MM.1S (cell line): ENCODE results near the gene KIF16B.
"Not testable (repeated sequence)": the region's sequence is repeated elsewhere in the genome, so short reads cannot be mapped to it uniquely, and the experiment has no call there.

ENCODE experiments used
- DNase-seq: peaks from one replicate; pipeline ENCODE4 v3.0.0-alpha.2; 2015
- H2AFZ ChIP-seq: fragments of 300-600 bp; sonication (generic); 2 replicates; pipeline ENCODE4 v1.6.0; 2016; ENCODE audit warnings: antibody characterized with exemption, low read length
- H3F3A ChIP-seq: fragments of 300-600 bp; sonication (generic); 2 replicates; pipeline ENCODE4 v1.6.1; 2016; ENCODE audit warnings: mild to moderate bottlenecking, antibody characterized with exemption, low read length, moderate library complexity, mixed read lengths; ENCODE audit not compliant: insufficient read depth
- H3K27ac ChIP-seq: fragments of 300-600 bp; sonication (generic); 2 replicates; pipeline ENCODE4 v1.5.1; 2016; ENCODE audit warnings: mild to moderate bottlenecking, low read length
- H3K27me3 ChIP-seq: fragments of 300-600 bp; sonication (generic); replicated peaks from 2 replicates; pipeline ENCODE4 v1.6.0; 2016; ENCODE audit warnings: low read length; ENCODE audit not compliant: insufficient read depth
- H3K36me3 ChIP-seq: fragments of 300-600 bp; sonication (generic); replicated peaks from 2 replicates; pipeline ENCODE4 v1.6.1; 2016; ENCODE audit warnings: mild to moderate bottlenecking, low read length, mixed read lengths; ENCODE audit not compliant: insufficient read depth
- H3K4me1 ChIP-seq: fragments of 300-600 bp; sonication (generic); 2 replicates; pipeline ENCODE4 v1.6.1; 2016; ENCODE audit warnings: low read length, mixed read lengths
- H3K4me2 ChIP-seq: fragments of 300-600 bp; sonication (generic); 2 replicates; pipeline ENCODE4 v1.6.0; 2016; ENCODE audit warnings: low read depth, low read length
- H3K4me3 ChIP-seq: fragments of 300-600 bp; sonication (generic); 2 replicates; pipeline ENCODE4 v1.5.1; 2016; ENCODE audit warnings: low read length, mixed read lengths
- H3K79me2 ChIP-seq: fragments of 300-600 bp; sonication (generic); 2 replicates; pipeline ENCODE4 v1.6.1; 2016; ENCODE audit warnings: mixed run types, low read length, mixed read lengths
- H3K9ac ChIP-seq: fragments of 300-600 bp; sonication (generic); 2 replicates; pipeline ENCODE4 v1.6.1; 2016; ENCODE audit warnings: low read length, mixed read lengths
- H3K9me2 ChIP-seq: fragments of 300-600 bp; sonication (generic); replicated peaks from 2 replicates; pipeline ENCODE4 v1.6.1; 2016; ENCODE audit warnings: mild to moderate bottlenecking, low read length, mixed read lengths; ENCODE audit not compliant: insufficient read depth
- H3K9me3 ChIP-seq: fragments of 300-600 bp; sonication (generic); replicated peaks from 2 replicates; pipeline ENCODE4 v1.6.1; 2016; ENCODE audit warnings: mild to moderate bottlenecking, low read length, mixed read lengths; ENCODE audit not compliant: insufficient read depth
- H4K20me1 ChIP-seq: fragments of 300-600 bp; sonication (generic); 2 replicates; pipeline ENCODE4 v1.6.1; 2016; ENCODE audit warnings: mild to moderate bottlenecking, low read length, moderate library complexity, mixed read lengths; ENCODE audit not compliant: insufficient read depth
- CTCF ChIP-seq: fragments of 300-600 bp; sonication (generic); IDR thresholded peaks from 2 replicates; pipeline ENCODE4 v1.5.1; 2016; ENCODE audit warnings: antibody characterized with exemption, low read length, mixed read lengths
- EZH2 ChIP-seq: fragments of 300-600 bp; sonication (generic); optimal IDR thresholded peaks from 2 replicates; pipeline ENCODE3; 2017; ENCODE audit warnings: low read depth, mild to moderate bottlenecking, antibody characterized with exemption, low read length, mixed read lengths
- EZH2phosphoT487 ChIP-seq: fragments of 300-600 bp; sonication (generic); IDR thresholded peaks from 2 replicates; pipeline ENCODE4 v1.6.1; 2018; ENCODE audit warnings: antibody characterized with exemption, low read length

KIF16B gene

GRCh38 chr20:16601047-16601446, 27.8 kb upstream of the KIF16B start:
- no peak for DNase-seq
- no peaks in the 10 kb centered on the region for H4K20me1 ChIP-seq
- H3K79me2 ChIP-seq: no peaks in the 10 kb centered on the region
- no peak overlapping the region for H2AFZ ChIP-seq
- H3F3A ChIP-seq: no peaks in the 10 kb centered on the region
- no peaks in the 10 kb centered on the region for H3K9me3 ChIP-seq
- H3K27me3 ChIP-seq: no peaks in the 10 kb centered on the region
- TF ChIP-seq CTCF: no peak
- no peak for TF ChIP-seq EZH2phosphoT487
- TF ChIP-seq EZH2: no peak
- no peaks in the 10 kb centered on the region for H3K9me2 ChIP-seq
- H3K4me1 ChIP-seq: no peaks in the 10 kb centered on the region
- no peak overlapping the region for H3K9ac ChIP-seq
- H3K27ac ChIP-seq: no peak overlapping the region
- no peak overlapping the region for H3K4me2 ChIP-seq
- H3K36me3 ChIP-seq: no peaks in the 10 kb centered on the region
- no peak overlapping the region for H3K4me3 ChIP-seq

GRCh38 chr20:16599257-16599656, 26.0 kb upstream of the KIF16B start:
- Histone ChIP-seq H3K36me3 (no peaks in the 10 kb centered on the region), H2AFZ (no peak overlapping the region), H3K27ac (no peak overlapping the region), H3K9ac (no peak overlapping the region), H4K20me1 (no peaks in the 10 kb centered on the region), H3F3A (no peaks in the 10 kb centered on the region), H3K9me2 (no peaks in the 10 kb centered on the region), H3K27me3 (no peaks in the 10 kb centered on the region), H3K4me2 (no peak overlapping the region), H3K4me1 (no peaks in the 10 kb centered on the region), H3K9me3 (no peaks in the 10 kb centered on the region), H3K79me2 (no peaks in the 10 kb centered on the region), H3K4me3 (no peak overlapping the region)
- no peak for TF ChIP-seq EZH2
- TF ChIP-seq CTCF: no peak
- no peak for TF ChIP-seq EZH2phosphoT487
- no peak for DNase-seq

- DNase-seq: no peak
- H3K9me2 ChIP-seq: no peaks in the 10 kb centered on the region
- no peaks in the 10 kb centered on the region for H3K9me3 ChIP-seq
- H3K4me3 ChIP-seq: no peak overlapping the region
- no peak overlapping the region for H2AFZ ChIP-seq
- TF ChIP-seq CTCF: no peak
- TF ChIP-seq EZH2: no peak
- TF ChIP-seq EZH2phosphoT487: no peak
- no peaks in the 10 kb centered on the region for H3K4me1 ChIP-seq
- H3K79me2 ChIP-seq: no peaks in the 10 kb centered on the region
- H3K27me3 ChIP-seq: no peaks in the 10 kb centered on the region
- H3F3A ChIP-seq: no peaks in the 10 kb centered on the region
- no peak overlapping the region for H3K9ac ChIP-seq
- H3K27ac ChIP-seq: no peak overlapping the region
- H3K4me2 ChIP-seq: no peak overlapping the region
- H4K20me1 ChIP-seq: no peaks in the 10 kb centered on the region
- no peaks in the 10 kb centered on the region for H3K36me3 ChIP-seq
Observed at GRCh38 chr20:16596991-16597390, 23.7 kb upstream of the KIF16B start.

GRCh38 chr20:16596404-16596803, 23.2 kb upstream of the KIF16B start:
- not testable (repeated sequence) for H3K9me3 ChIP-seq, H3K4me2 ChIP-seq, H3K4me3 ChIP-seq, H3K9me2 ChIP-seq, H2AFZ ChIP-seq, H3K36me3 ChIP-seq, H3K79me2 ChIP-seq, H3K27ac ChIP-seq, H3K9ac ChIP-seq, H3F3A ChIP-seq, H4K20me1 ChIP-seq, H3K27me3 ChIP-seq, H3K4me1 ChIP-seq, DNase-seq
